Neural progenitor cell (in vitro differentiated cells): Measurements from ENCODE around the gene DLGAP4. TPM values are rescaled to one million over a fixed set of nuclear protein-coding genes. Genes with fewer than 3 reads are reported as not detected.

ENCODE experiments used
- DNase-seq: peaks from one replicate; pipeline ENCODE4 v3.0.0-alpha.2; 2016; ENCODE audit warnings: low spot score
- H2AFZ ChIP-seq: fragments of 200-600 bp; sonication (generic); replicated peaks from 2 replicates; pipeline ENCODE4 v1.6.1; 2016; ENCODE audit warnings: antibody characterized with exemption
- H3F3A ChIP-seq: fragments of 200-600 bp; sonication (generic); 2 replicates; pipeline ENCODE4 v1.6.1; 2016; ENCODE audit warnings: antibody characterized with exemption, low read depth
- H3K27ac ChIP-seq: fragments of 200-600 bp; sonication (generic); 2 replicates; pipeline ENCODE4 v1.5.1; 2016; ENCODE audit warnings: mild to moderate bottlenecking
- H3K27me3 ChIP-seq: fragments of 200-600 bp; sonication (generic); 2 replicates; pipeline ENCODE4 v1.6.1; 2016; ENCODE audit warnings: mild to moderate bottlenecking, moderate library complexity
- H3K36me3 ChIP-seq: fragments of 200-600 bp; sonication (generic); 2 replicates; pipeline ENCODE4 v1.5.1; 2016
- H3K4me1 ChIP-seq: fragments of 200-600 bp; sonication (generic); 2 replicates; pipeline ENCODE4 v1.6.1; 2016; ENCODE audit warnings: mixed run types
- H3K4me2 ChIP-seq: fragments of 200-600 bp; sonication (generic); 2 replicates; pipeline ENCODE4 v1.6.1; 2016
- H3K4me3 ChIP-seq: fragments of 200-600 bp; sonication (generic); 2 replicates; pipeline ENCODE4 v1.5.1; 2016
- H3K79me2 ChIP-seq: fragments of 200-600 bp; sonication (generic); 2 replicates; pipeline ENCODE4 v1.6.1; 2016; ENCODE audit warnings: low read depth
- H3K9ac ChIP-seq: fragments of 200-600 bp; sonication (generic); 2 replicates; pipeline ENCODE4 v1.6.1; 2016
- H3K9me3 ChIP-seq: fragments of 200-600 bp; sonication (generic); 2 replicates; pipeline ENCODE4 v1.5.1; 2016; ENCODE audit warnings: low read depth
- H4K20me1 ChIP-seq: fragments of 200-600 bp; sonication (generic); 2 replicates; pipeline ENCODE4 v1.6.1; 2016; ENCODE audit warnings: low read depth
- H3K27ac Mint-ChIP-seq: 3 replicates; pipeline ENCODE4 v1.8.0; 2021; ENCODE audit warnings: mixed read lengths
- H3K27me3 Mint-ChIP-seq: 2 replicates; pipeline ENCODE4 v1.8.0; 2022; ENCODE audit warnings: low read depth, mild to moderate bottlenecking, inconsistent platforms, moderate library complexity, mixed read lengths; ENCODE audit not compliant: insufficient read depth
- H3K36me3 Mint-ChIP-seq: 3 replicates; pipeline ENCODE4 v1.8.0; 2021; ENCODE audit warnings: mixed read lengths
- H3K4me1 Mint-ChIP-seq: 3 replicates; pipeline ENCODE4 v1.8.0; 2021; ENCODE audit warnings: mixed read lengths
- H3K4me3 Mint-ChIP-seq: 3 replicates; pipeline ENCODE4 v1.8.0; 2021; ENCODE audit warnings: mild to moderate bottlenecking, moderate library complexity, mixed read lengths
- H3K9me3 Mint-ChIP-seq: 3 replicates; pipeline ENCODE4 v1.8.0; 2020; ENCODE audit warnings: mixed read lengths
- EZH2 ChIP-seq: fragments of 200-600 bp; sonication (generic); IDR thresholded peaks from 2 replicates; pipeline ENCODE4 v1.6.1; 2017; ENCODE audit warnings: antibody characterized with exemption, mild to moderate bottlenecking, moderate library complexity
- EZH2phosphoT487 ChIP-seq: fragments of 200-600 bp; sonication (generic); IDR thresholded peaks from 2 replicates; pipeline ENCODE4 v1.6.1; 2017; ENCODE audit warnings: antibody characterized with exemption
- total RNA-seq: library from RNA; depleted of rRNA; stranded (reverse); fragments of >200 nt; gene quantifications from 2 replicates; pipeline ENCODE4 v1.2.3, GENCODE V29; 2015; ENCODE audit warnings: low replicate concordance
- TF ChIP-seq, protein P1 (sequence below): fragments of 200-600 bp; sonication (generic); IDR thresholded peaks from 2 replicates; pipeline ENCODE4 v1.5.1; 2017; ENCODE audit warnings: antibody characterized with exemption, mild to moderate bottlenecking

DLGAP4 gene
- total RNA-seq, 1 donor from 2014 or later, result 21.7 TPM

- no peak overlapping the region for H3K27ac ChIP-seq
- no peak overlapping the region for H3K4me2 ChIP-seq
- no peak overlapping the region for H2AFZ ChIP-seq
- H3K36me3 ChIP-seq, result no peaks in the 10 kb centered on the region
- no peaks in the 10 kb centered on the region for H3F3A ChIP-seq
- no peak overlapping the region for H3K9ac ChIP-seq
- no peaks in the 10 kb centered on the region for H3K79me2 ChIP-seq
- Mint-ChIP-seq H3K4me1 (peaks cover 13% of the 10 kb centered on the region), H3K27me3 (peaks cover 10% of the 10 kb centered on the region), H3K4me3 (no peak overlapping the region), H3K9me3 (no peaks in the 10 kb centered on the region), H3K36me3 (no peaks in the 10 kb centered on the region), H3K27ac (no peak overlapping the region)
- no peak overlapping the region for H3K4me3 ChIP-seq
- peaks cover 1% of the 10 kb centered on the region for H3K4me1 ChIP-seq
- no peaks in the 10 kb centered on the region for H4K20me1 ChIP-seq
- no peaks in the 10 kb centered on the region for H3K27me3 ChIP-seq
- DNase-seq, result no peak
- TF ChIP-seq, protein P1, sequence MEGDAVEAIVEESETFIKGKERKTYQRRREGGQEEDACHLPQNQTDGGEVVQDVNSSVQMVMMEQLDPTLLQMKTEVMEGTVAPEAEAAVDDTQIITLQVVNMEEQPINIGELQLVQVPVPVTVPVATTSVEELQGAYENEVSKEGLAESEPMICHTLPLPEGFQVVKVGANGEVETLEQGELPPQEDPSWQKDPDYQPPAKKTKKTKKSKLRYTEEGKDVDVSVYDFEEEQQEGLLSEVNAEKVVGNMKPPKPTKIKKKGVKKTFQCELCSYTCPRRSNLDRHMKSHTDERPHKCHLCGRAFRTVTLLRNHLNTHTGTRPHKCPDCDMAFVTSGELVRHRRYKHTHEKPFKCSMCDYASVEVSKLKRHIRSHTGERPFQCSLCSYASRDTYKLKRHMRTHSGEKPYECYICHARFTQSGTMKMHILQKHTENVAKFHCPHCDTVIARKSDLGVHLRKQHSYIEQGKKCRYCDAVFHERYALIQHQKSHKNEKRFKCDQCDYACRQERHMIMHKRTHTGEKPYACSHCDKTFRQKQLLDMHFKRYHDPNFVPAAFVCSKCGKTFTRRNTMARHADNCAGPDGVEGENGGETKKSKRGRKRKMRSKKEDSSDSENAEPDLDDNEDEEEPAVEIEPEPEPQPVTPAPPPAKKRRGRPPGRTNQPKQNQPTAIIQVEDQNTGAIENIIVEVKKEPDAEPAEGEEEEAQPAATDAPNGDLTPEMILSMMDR, result no peak
- H3K9me3 ChIP-seq, result no peaks in the 10 kb centered on the region
Measured at GRCh38 chr20:36279362-36279761, 26.8 kb upstream of the DLGAP4 start.

GRCh38 chr20:36279776-36280175 is 26.4 kb upstream of the DLGAP4 start:
- no peak overlapping the region for H3K4me3 Mint-ChIP-seq
- Histone ChIP-seq H2AFZ (no peak overlapping the region), H3K9me3 (no peaks in the 10 kb centered on the region), H3K79me2 (no peaks in the 10 kb centered on the region), H3K36me3 (no peaks in the 10 kb centered on the region), H3K9ac (no peak overlapping the region), H4K20me1 (no peaks in the 10 kb centered on the region), H3K4me3 (no peak overlapping the region), H3K4me2 (no peak overlapping the region), H3K4me1 (no peaks in the 10 kb centered on the region), H3K27me3 (no peaks in the 10 kb centered on the region), H3K27ac (no peak overlapping the region), H3F3A (no peaks in the 10 kb centered on the region)
- peaks cover 9% of the 10 kb centered on the region for H3K4me1 Mint-ChIP-seq
- no peak for TF ChIP-seq EZH2phosphoT487
- TF ChIP-seq, protein P1, result no peak
- TF ChIP-seq EZH2, result no peak
- H3K27ac Mint-ChIP-seq, result no peak overlapping the region
- no peak for DNase-seq
- peaks cover 10% of the 10 kb centered on the region for H3K27me3 Mint-ChIP-seq
- no peaks in the 10 kb centered on the region for H3K9me3 Mint-ChIP-seq
- H3K36me3 Mint-ChIP-seq, result no peaks in the 10 kb centered on the region

GRCh38 chr20:36281785-36282380 is 24.3 kb upstream of the DLGAP4 start:
- no peaks in the 10 kb centered on the region for H3K79me2 ChIP-seq
- no peaks in the 10 kb centered on the region for H4K20me1 ChIP-seq
- no peaks in the 10 kb centered on the region for H3K9me3 ChIP-seq
- no peak overlapping the region for H3K27ac ChIP-seq
- no peak overlapping the region for H3K9ac ChIP-seq
- H3K4me1 Mint-ChIP-seq, result no peaks in the 10 kb centered on the region
- no peaks in the 10 kb centered on the region for H3K36me3 ChIP-seq
- H3K27ac Mint-ChIP-seq, result no peak overlapping the region
- DNase-seq, result no peak
- no peak overlapping the region for H3K4me3 ChIP-seq
- no peaks in the 10 kb centered on the region for H3F3A ChIP-seq
- H3K36me3 Mint-ChIP-seq, result no peaks in the 10 kb centered on the region
- TF ChIP-seq, protein P1, result no peak
- no peak for TF ChIP-seq EZH2
- TF ChIP-seq EZH2phosphoT487, result no peak
- no peak overlapping the region for H2AFZ ChIP-seq
- H3K27me3 Mint-ChIP-seq, result peaks cover 9% of the 10 kb centered on the region
- no peaks in the 10 kb centered on the region for H3K4me1 ChIP-seq
- no peak overlapping the region for H3K4me2 ChIP-seq
- no peaks in the 10 kb centered on the region for H3K9me3 Mint-ChIP-seq
- H3K4me3 Mint-ChIP-seq, result no peak overlapping the region
- no peaks in the 10 kb centered on the region for H3K27me3 ChIP-seq
